CD14-positive monocyte (primary cell): ENCODE measurements around the gene AFF2. TPM values are rescaled to one million over a fixed set of nuclear protein-coding genes. Genes with fewer than 3 reads are reported as not detected.

ENCODE experiments used
- DNase-seq, 3 donors: peaks; one replicate each; pipeline ENCODE4 v3.0.0-alpha.2; 2011 to 2022
- H2AFZ ChIP-seq: 2 replicates; pipeline ENCODE4 v1.6.0; 2012; ENCODE audit warnings: mild to moderate bottlenecking, low read depth, low read length, inconsistent platforms; ENCODE audit not compliant: insufficient read depth, poor library complexity, severe bottlenecking
- H3K27ac ChIP-seq, 2 donors: 1 replicate in 1 of 2; 2 replicates in 1 of 2; pipeline ENCODE4 v1.5.1; 2012 to 2013; ENCODE audit warnings: low read length in 2 of 2, control low read depth in 1 of 2, inconsistent platforms in 1 of 2, low read depth in 1 of 2, mild to moderate bottlenecking in 1 of 2
- H3K27me3 ChIP-seq, 2 donors: one replicate each; pipeline versions ENCODE4 v1.6.0 to v1.6.1; 2011 to 2013; ENCODE audit warnings: low read length in 2 of 2; ENCODE audit not compliant: control insufficient read depth in 2 of 2, insufficient read depth in 2 of 2
- H3K36me3 ChIP-seq, 2 donors: replicated peaks in 1 of 2; 1 replicate in 1 of 2; 2 replicates in 1 of 2; pipeline versions ENCODE4 v1.5.1 to v1.6.1; 2012 to 2013; ENCODE audit warnings: low read length in 2 of 2, control low read depth in 1 of 2, inconsistent platforms in 1 of 2, mild to moderate bottlenecking in 1 of 2; ENCODE audit not compliant: insufficient read depth in 2 of 2, control insufficient read depth in 1 of 2
- H3K4me1 ChIP-seq, 2 donors: 1 replicate in 1 of 2; 2 replicates in 1 of 2; pipeline versions ENCODE4 v1.5.1 to v1.6.1; 2012 to 2013; ENCODE audit warnings: low read length in 2 of 2, control low read depth in 1 of 2, inconsistent platforms in 1 of 2, mild to moderate bottlenecking in 1 of 2, moderate library complexity in 1 of 2; ENCODE audit not compliant: insufficient read depth in 2 of 2, control insufficient read depth in 1 of 2
- H3K4me2 ChIP-seq: replicated peaks from 2 replicates; pipeline ENCODE3; 2012; ENCODE audit warnings: low read length, moderate library complexity, mild to moderate bottlenecking; ENCODE audit not compliant: poor library complexity, severe bottlenecking; ENCODE audit errors: extremely low read depth
- H3K4me3 ChIP-seq, 3 experiments: fragments of 200-600 bp in 1 of 3; sonication (generic) in 1 of 3; replicated peaks in 1 of 3; 1 replicate in 2 of 3; 2 replicates in 1 of 3; pipeline ENCODE4 v1.5.1; 2011 to 2013; ENCODE audit warnings: low read length in 3 of 3, mild to moderate bottlenecking in 3 of 3, control low read depth in 2 of 3, low read depth in 2 of 3, inconsistent platforms in 1 of 3, moderate library complexity in 1 of 3
- H3K79me2 ChIP-seq: 2 replicates; pipeline ENCODE4 v1.6.0; 2012; ENCODE audit warnings: mild to moderate bottlenecking, control low read depth, inconsistent platforms, low read length, moderate library complexity; ENCODE audit not compliant: insufficient read depth
- H3K9ac ChIP-seq: 2 replicates; pipeline ENCODE4 v1.6.0; 2017; ENCODE audit warnings: low read length, mild to moderate bottlenecking; ENCODE audit not compliant: insufficient read depth, poor library complexity, severe bottlenecking
- H3K9me3 ChIP-seq, 2 donors: replicated peaks in 1 of 2; 1 replicate in 1 of 2; 2 replicates in 1 of 2; pipeline versions ENCODE4 v1.5.1 to v1.6.1; 2012 to 2013; ENCODE audit warnings: low read length in 2 of 2, control low read depth in 1 of 2; ENCODE audit not compliant: control insufficient read depth in 1 of 2, insufficient read depth in 1 of 2
- H4K20me1 ChIP-seq: 2 replicates; pipeline ENCODE4 v1.6.0; 2012; ENCODE audit warnings: mild to moderate bottlenecking, low read length, control low read depth, moderate library complexity; ENCODE audit not compliant: insufficient read depth
- H3K27ac Mint-ChIP-seq, 7 donors: one replicate each; pipeline ENCODE4 v1.8.0; 2020; ENCODE audit warnings: mild to moderate bottlenecking in 7 of 7, mixed read lengths in 7 of 7, moderate library complexity in 6 of 7, inconsistent platforms in 2 of 7
- H3K27me3 Mint-ChIP-seq, 3 donors: one replicate each; pipeline ENCODE4 v1.8.0; 2021 to 2022; ENCODE audit warnings: low read depth in 3 of 3, mild to moderate bottlenecking in 3 of 3, mixed read lengths in 3 of 3, moderate library complexity in 3 of 3, inconsistent platforms in 1 of 3
- H3K36me3 Mint-ChIP-seq, 2 donors: one replicate each; pipeline ENCODE4 v1.8.0; 2020; ENCODE audit warnings: mixed read lengths in 2 of 2, inconsistent platforms in 1 of 2, mild to moderate bottlenecking in 1 of 2
- H3K4me1 Mint-ChIP-seq: one replicate; pipeline ENCODE4 v1.8.0; 2020; ENCODE audit warnings: mild to moderate bottlenecking, mixed read lengths
- H3K4me3 Mint-ChIP-seq, 2 donors: one replicate each; pipeline ENCODE4 v1.8.0; 2020; ENCODE audit warnings: mild to moderate bottlenecking in 2 of 2, mixed read lengths in 2 of 2, moderate library complexity in 1 of 2
- H3K9me3 Mint-ChIP-seq, 7 donors: one replicate each; pipeline ENCODE4 v1.8.0; 2020 to 2022; ENCODE audit warnings: mixed read lengths in 7 of 7, mild to moderate bottlenecking in 6 of 7, moderate library complexity in 6 of 7, inconsistent platforms in 2 of 7
- WGBS: methylation state at CpG from one replicate; pipeline ENCODE4 v1.1.5; 2013; ENCODE audit warnings: missing lambda C conversion rate; ENCODE audit not compliant: insufficient coverage; 5-methylcytosine and 5-hydroxymethylcytosine counted together
- intact Hi-C, 2 donors: fragments of 100-400 bp; cut with micrococcal nuclease; formaldehyde crosslinking; loops; one replicate each; pipeline versions ENCODE4 v1.15.0 to v1.15.1; 2023
- polyA plus RNA-seq, 3 donors: library from polyadenylated mRNA; depleted of rRNA in 1 of 3; unstranded in 2 of 3; stranded (reverse) in 1 of 3; fragments of 300-500 nt in 2 of 3; fragments of >200 nt in 1 of 3; fragmentation: Illumina TruSeq in 2 of 3; gene quantifications; 1 replicate in 2 of 3; 2 replicates in 1 of 3; pipeline ENCODE4 v1.2.3, GENCODE V29; 2012 to 2021
- TF ChIP-seq, protein P1 (sequence below): fragments of 200-600 bp; IDR thresholded peaks from one replicate; pipeline ENCODE4 v1.8.0; 2022; ENCODE audit warnings: antibody characterized with exemption, mild to moderate bottlenecking

AFF2 gene
- polyA plus RNA-seq, 3 donors: 0.07 to 1.1 (median 0.70) TPM

DNA sequence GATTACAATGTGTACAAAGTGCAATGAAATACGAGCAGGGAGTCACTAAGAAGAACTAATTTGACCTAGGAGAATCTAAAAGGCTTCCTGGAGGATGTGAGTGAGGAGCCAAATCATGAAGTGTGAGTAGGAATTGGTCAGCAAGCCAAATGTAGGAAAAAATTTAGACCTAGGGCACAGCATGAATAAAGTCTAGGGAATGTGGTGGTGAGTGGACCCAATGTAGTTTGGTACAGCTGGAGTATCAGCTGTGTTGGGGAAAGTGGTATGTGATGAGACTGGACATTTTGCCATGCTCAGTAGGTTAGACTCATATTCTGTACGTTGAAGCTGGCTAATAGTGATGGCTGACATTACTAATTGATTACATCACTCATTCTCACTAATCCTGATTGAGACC is 191.0 kb downstream of the AFF2 start:
- Histone ChIP-seq H3K9ac (no peak overlapping the region), H3K79me2 (no peaks in the 10 kb centered on the region), H3K4me1 (no peaks in the 10 kb centered on the region), H3K9me3 (no peaks in the 10 kb centered on the region), H4K20me1 (no peaks in the 10 kb centered on the region), H3K27ac (no peak overlapping the region), H3K27me3 (no peaks in the 10 kb centered on the region), H3K4me3 (no peak overlapping the region), H3K36me3 (no peaks in the 10 kb centered on the region), H3K4me2 (no peak overlapping the region), H2AFZ (no peak overlapping the region)
- H3K9me3 Mint-ChIP-seq: no peaks in the 10 kb centered on the region
- no peak for DNase-seq
- no peaks in the 10 kb centered on the region for H3K36me3 Mint-ChIP-seq
- no peak overlapping the region for H3K4me3 Mint-ChIP-seq
- no CpG with 5 or more reads among the region's 2 CpGs for WGBS
- intact Hi-C loops: no loop called here
- peaks cover 0 to 2% (median 0%) of the 10 kb centered on the region in 3 donors for H3K27me3 Mint-ChIP-seq
- no peak overlapping the region for H3K27ac Mint-ChIP-seq
- TF ChIP-seq, protein P1, sequence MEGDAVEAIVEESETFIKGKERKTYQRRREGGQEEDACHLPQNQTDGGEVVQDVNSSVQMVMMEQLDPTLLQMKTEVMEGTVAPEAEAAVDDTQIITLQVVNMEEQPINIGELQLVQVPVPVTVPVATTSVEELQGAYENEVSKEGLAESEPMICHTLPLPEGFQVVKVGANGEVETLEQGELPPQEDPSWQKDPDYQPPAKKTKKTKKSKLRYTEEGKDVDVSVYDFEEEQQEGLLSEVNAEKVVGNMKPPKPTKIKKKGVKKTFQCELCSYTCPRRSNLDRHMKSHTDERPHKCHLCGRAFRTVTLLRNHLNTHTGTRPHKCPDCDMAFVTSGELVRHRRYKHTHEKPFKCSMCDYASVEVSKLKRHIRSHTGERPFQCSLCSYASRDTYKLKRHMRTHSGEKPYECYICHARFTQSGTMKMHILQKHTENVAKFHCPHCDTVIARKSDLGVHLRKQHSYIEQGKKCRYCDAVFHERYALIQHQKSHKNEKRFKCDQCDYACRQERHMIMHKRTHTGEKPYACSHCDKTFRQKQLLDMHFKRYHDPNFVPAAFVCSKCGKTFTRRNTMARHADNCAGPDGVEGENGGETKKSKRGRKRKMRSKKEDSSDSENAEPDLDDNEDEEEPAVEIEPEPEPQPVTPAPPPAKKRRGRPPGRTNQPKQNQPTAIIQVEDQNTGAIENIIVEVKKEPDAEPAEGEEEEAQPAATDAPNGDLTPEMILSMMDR: no peak
- H3K4me1 Mint-ChIP-seq: no peaks in the 10 kb centered on the region

DNA sequence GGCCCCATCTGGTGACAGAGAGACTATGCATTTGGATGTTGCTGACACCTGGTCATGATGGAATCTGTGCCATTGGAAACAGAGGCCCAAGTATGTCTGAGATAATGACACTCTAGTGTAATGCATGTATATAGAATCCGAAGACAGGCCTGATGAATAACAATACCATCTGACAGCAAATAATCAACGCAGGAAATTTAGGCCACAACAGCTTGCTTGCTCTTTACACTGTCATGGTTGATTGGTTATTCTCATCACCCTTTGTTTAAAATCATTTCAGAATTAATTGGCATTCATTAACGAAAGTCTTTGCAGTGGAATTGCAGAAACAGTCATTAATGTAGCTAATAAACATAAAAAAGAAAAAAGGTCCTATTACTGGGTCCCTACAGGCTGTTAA is 194.8 kb downstream of the AFF2 start:
- H3K27me3 ChIP-seq: no peaks in the 10 kb centered on the region
- H3K27ac ChIP-seq: no peak overlapping the region
- WGBS: no CpG with 5 or more reads among the region's 3 CpGs
- TF ChIP-seq, protein P1: no peak
- Mint-ChIP-seq H3K9me3 (no peaks in the 10 kb centered on the region), H3K4me3 (no peak overlapping the region), H3K4me1 (no peaks in the 10 kb centered on the region), H3K27ac (no peak overlapping the region), H3K36me3 (no peaks in the 10 kb centered on the region), H3K27me3 (peaks cover 0 to 2% (median 0%) of the 10 kb centered on the region in 3 donors)
- no peak overlapping the region for H3K4me2 ChIP-seq
- H3K36me3 ChIP-seq: no peaks in the 10 kb centered on the region
- intact Hi-C loops: no loop called here
- no peaks in the 10 kb centered on the region for H3K79me2 ChIP-seq
- no peak overlapping the region for H3K4me3 ChIP-seq
- H4K20me1 ChIP-seq: no peaks in the 10 kb centered on the region
- H2AFZ ChIP-seq: no peak overlapping the region
- H3K9ac ChIP-seq: no peak overlapping the region
- DNase-seq: no peak
- H3K4me1 ChIP-seq: no peaks in the 10 kb centered on the region
- no peaks in the 10 kb centered on the region for H3K9me3 ChIP-seq
